DOHH2 (cell line): ENCODE measurements around the gene IGF2.

Experiments used
- EZH2phosphoT487 ChIP-seq: fragments of 200-600 bp; sonication (generic); IDR thresholded peaks from 2 replicates; pipeline ENCODE4 v1.6.1; 2017; ENCODE audit warnings: borderline replicate concordance, mild to moderate bottlenecking, antibody characterized with exemption, low read length, moderate library complexity, mixed read lengths
- TF ChIP-seq, protein P1 (sequence below): fragments of 200-600 bp; sonication (generic); IDR thresholded peaks from one replicate; pipeline ENCODE4 v1.5.1; 2014; ENCODE audit warnings: antibody characterized with exemption, mild to moderate bottlenecking, low read depth, low read length; ENCODE audit not compliant: poor library complexity, severe bottlenecking

DNA sequence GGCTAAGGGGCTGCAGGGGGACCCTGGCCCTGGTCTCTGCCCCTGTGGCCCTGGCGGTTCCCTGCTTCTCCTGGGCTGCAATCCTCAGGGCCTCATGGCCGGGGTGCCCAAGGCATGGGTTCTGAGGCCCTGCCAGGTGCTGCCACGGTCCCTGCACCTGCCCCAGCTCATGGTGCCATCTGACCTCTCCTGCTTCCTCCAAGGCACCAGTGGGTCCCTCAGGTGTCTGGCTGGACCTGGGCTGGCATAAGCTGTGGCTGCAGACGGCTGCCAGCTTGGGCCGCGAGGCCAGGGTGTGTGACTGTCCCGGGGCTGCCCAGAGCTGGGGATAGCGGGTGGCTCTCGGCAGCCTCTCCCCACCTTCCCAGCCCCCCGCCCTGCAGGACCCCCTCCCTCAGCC lies 19.8 kb upstream of the IGF2 start:
- TF ChIP-seq, protein P1, sequence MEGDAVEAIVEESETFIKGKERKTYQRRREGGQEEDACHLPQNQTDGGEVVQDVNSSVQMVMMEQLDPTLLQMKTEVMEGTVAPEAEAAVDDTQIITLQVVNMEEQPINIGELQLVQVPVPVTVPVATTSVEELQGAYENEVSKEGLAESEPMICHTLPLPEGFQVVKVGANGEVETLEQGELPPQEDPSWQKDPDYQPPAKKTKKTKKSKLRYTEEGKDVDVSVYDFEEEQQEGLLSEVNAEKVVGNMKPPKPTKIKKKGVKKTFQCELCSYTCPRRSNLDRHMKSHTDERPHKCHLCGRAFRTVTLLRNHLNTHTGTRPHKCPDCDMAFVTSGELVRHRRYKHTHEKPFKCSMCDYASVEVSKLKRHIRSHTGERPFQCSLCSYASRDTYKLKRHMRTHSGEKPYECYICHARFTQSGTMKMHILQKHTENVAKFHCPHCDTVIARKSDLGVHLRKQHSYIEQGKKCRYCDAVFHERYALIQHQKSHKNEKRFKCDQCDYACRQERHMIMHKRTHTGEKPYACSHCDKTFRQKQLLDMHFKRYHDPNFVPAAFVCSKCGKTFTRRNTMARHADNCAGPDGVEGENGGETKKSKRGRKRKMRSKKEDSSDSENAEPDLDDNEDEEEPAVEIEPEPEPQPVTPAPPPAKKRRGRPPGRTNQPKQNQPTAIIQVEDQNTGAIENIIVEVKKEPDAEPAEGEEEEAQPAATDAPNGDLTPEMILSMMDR, result no peak
- TF ChIP-seq EZH2phosphoT487, result no peak
